HG02970 (cell line): ENCODE data around the gene ZNF808.
"Not testable (repeated sequence)": the region's sequence is repeated elsewhere in the genome, so short reads cannot be mapped to it uniquely, and the experiment has no call there.

Experiments used
- ATAC-seq: cut with Tn5 transposase; IDR thresholded peaks from one replicate; pipeline ENCODE4 v1.9.1; 2021; ENCODE audit warnings: mild to moderate bottlenecking, moderate library complexity, moderate number of reproducible peaks; ENCODE audit not compliant: unreplicated experiment, low FRiP score

The ZNF808 gene

GRCh38 chr19:52592301-52592700 is 64.8 kb downstream of the ZNF808 start:
- no peak for ATAC-seq

DNA sequence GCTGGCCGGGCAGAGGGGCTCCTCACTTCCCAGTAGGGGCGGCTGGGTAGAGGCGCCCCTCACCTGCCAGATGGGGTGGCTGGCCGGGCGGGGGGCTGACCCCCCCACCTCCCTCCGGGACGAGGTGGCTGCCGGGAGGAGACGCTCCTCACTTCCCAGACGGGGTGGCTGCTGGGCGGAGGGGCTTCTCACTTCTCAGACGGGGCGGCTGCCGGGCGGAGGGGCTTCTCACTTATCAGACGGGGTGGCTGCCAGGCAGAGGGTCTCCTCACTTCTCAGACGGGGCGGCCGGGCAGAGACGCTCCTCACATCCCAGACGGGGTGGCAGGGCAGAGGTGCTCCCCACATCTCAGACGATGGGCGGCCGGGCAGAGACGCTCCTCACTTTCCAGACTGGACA is 66.0 kb downstream of the ZNF808 start:
- not testable (repeated sequence) for ATAC-seq

DNA sequence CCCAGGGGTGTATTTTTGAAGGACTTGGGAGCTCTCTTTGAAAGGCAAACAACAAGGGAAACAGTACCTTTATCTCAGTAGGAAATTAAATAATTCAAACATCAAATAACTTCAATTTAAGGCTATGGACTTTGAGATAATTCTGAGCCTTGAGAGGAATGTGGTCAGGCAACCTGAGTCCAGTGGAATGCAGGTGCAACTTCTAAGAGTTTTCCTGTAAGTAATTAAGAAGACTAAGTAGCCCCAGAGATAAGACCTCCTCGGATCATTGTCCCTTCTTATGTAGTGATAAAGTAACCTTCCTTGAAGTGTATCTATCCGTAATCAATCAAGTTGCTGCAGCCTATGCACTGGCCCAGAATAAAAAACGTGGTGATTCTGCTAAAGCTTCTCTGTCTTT is 71.8 kb downstream of the ZNF808 start:
- ATAC-seq, result no peak

DNA sequence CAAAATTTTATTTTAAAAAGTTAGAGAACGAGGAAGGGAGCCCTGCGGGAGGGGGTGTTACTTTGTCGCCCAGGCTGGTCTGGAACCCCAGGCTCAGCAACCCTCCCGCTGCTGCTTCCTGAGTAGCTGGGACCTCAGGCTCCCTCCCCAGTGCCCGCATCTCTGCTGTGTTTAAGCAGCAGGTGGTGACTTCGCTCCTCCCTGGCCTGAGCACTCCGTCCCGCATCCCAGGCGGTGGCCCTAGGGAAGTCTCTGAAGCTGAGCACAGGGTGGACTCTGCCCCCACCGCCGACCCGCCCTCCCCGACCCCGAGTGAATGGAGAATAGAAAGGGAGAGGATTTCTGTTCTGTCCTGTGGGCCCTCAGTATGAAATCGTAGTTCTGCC is 73.2 kb downstream of the ZNF808 start:
- ATAC-seq, result no peak

- ATAC-seq, result peak; percentile 89
Measured at GRCh38 chr19:52601025-52601973, 73.8 kb downstream of the ZNF808 start.

DNA sequence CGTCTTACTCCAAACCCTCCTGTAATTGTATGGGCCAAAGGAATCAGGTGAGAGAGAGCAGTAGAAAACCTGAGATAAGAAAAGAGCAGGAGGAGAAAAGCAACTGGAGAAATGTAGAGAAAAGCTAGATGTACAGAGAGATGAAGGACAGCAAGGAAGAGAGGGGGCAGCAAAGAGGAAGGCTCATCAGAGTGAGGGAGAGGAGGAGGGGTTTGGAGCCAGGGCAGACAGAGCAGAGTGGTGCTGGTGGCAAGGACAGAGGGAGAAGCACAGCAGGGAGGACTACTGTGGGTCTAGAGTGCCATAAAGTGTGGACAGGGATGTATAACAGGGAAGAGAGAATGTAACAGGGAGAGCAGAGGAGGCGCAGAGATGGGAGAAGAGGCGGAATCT is 74.5 kb downstream of the ZNF808 start:
- not testable (repeated sequence) for ATAC-seq

DNA sequence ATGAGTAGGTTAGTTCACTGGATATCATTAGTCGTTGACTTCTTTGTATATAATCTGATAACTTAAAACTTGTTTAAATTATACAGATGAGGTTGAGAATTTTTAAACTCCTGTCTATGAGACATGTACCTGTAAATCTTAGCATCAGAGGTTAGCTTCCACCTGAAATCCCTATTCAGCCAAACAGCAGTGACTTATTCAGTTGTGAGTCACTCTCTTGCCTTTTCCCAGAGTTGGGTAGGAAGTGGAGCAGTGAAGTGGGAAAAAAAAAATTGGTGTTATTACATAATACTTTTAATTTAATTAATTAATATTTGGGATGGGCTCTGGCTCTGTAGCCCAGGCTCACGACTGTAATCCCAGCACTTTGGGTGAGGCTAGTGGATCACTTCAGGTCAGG is 75.5 kb downstream of the ZNF808 start:
- no peak for ATAC-seq

- no peak for ATAC-seq
Measured at GRCh38 chr19:52603558-52604207, 76.2 kb downstream of the ZNF808 start.
